ENCODE data around the gene UNC13C.

The UNC13C gene

DNA sequence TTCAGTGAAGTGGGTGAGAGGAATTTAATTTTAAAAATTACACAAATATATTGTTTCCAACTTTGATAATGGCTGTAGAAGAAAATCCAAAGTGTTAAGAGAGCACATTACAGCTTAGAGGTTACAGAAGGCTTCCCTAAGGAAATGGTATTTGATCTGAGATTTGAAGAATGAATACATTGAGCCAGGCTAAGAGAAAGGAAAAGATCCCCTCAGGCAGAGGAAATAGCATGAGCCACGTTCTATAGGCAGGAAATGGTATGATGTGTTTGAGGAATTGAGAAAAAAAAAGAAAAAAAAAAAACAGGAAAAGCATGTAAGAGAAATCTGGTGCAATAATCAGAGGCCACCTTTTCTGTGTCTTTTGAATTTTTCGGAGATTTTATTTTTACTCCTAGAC, 48.6 kb downstream of the UNC13C start:
- no peak for DNase-seq

DNA sequence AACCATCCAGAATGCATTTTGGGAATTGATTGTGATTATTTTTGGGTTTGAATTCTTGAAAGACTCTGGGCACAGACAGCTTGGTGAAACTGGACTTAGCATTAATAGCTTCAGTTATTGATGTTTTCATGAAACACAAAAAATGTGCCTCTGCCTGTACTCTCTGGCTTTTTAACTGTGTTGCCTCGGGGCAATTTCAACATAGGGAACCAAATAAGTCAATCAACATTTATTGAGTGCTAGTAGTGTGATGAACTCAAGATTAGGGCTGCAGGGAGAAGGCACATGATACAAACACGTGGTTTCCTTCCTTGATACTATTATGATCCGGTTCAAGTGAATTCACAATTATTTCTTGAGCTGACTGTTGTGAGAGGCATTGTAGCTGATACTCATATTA, 50.8 kb downstream of the UNC13C start:
- DNase-seq: no peak

DNA sequence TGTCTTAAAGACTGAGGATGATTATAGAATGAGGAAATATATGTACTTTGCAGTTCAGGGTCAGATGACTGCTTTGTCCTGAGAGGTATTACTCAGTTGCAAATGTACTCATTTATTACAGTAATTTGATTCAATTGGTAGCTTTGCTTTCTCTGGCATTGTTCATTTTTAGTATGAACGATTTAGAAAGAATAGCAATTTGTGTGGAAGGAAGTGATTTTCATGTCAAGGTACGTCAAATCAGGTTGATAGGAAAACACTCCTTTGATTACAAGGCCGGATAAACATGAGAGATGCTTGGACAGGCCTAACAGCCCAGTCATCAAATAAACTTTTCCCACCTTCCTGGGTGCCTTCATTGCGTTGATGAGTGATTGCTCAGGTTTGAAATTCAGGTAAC, 53.8 kb downstream of the UNC13C start:
- no peak for DNase-seq

DNA sequence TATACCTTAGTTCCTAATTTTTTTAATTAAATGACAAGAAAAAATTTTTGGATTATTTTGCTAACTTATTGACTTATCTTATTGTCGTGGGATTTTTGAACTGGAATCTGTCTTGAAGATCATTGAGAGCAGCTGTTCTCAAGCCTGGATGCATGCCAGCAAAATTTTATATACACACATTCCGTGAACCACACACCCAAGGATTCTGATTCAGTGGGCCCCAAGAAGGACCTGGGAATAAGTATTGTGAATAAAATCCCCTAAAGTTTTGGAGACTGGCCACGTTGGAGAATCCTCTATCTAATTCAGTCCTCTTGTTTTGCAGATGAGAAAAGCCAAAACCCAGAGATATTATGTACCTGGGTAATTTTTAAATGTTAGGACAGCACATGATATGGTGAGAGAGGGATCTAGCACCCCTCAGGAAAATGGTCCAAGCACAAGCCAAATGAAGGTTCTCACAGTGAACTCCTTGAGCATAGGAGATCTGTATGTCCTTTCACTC, 55.2 kb downstream of the UNC13C start:
- no peak for DNase-seq

DNA sequence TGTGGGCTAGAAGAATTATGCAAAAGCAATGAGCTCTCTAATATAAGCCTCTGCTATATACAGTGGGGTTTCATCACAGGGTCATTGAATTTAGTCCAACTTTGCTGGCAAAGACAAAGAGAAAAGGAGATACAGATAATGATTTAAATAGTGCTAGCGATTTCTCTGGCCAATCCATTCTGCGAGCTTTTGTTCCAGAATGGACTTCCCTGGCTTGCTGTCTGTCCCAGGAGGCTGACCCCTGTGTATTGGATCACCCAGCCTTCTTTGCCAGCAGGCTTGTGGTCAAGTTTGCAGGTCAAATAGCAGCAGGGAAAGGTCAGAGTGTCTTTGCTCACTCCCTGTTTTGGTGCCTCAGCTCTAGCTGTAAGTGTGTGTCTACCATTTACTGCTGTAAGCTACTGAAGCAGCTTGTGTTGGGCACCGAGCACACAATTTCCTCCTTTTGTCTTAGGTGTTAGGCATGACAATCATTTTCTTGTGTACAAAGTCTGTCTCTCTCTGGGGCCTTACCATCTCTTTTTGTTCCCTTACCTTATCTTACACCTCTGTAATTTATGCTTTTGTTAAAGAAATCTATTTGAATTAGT, 55.7 kb downstream of the UNC13C start:
- DNase-seq: no peak

DNA sequence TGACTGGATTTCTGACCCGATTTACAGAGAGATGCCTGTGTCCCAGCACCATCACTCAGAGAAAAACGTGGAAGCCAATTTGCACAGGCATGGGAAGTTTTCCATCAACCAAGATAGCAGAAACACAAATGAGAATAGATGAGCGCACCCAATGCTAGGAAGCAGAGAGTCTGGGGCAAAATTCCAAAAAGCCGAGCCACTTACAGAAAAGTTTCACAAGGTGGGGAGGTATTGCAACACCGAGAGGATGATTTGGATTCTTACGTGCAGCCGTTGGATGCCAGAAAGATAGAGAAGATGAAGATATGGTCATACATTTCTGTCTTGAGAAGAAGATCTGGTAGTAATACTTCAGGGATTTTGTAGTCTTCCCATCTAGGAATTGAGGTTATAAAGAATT, 57.4 kb downstream of the UNC13C start:
- no peak for DNase-seq

DNA sequence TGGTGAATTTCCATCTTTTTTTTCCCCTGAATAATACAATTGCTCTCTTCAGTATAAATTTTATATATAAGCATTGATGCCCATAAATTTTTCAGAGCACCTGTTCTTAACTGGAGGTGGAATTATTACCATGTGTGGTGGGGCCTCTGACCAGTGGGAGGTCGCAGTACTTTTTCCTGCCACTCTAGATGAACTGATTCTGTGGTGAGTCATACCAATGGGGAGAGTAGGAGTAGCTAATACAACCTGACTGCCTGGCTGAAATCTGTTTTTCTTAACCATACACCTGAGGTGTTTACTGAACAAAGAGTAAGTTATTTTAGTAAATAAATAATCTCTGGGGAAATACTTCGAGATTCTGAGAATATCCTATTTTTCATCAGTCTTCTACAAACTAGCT, 67.2 kb downstream of the UNC13C start:
- no peak for DNase-seq

DNA sequence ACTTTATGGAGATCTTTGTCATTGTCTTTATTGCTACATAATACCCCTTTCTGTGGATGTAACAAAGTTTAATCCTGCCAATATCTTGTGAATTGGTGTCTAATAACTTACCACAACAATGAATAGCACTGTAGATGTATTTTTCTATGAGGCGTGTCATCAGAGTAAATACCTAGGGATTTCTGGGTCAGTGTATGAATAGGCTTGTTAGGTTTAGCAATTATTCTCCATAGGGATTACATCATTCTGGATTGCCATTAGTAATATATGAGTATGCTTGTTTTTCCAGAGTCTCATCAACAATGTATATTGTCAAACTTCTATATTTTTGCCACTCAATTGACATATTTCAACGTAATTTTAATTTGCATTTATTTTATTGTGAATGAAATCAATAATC, 67.9 kb downstream of the UNC13C start:
- DNase-seq: no peak

DNA sequence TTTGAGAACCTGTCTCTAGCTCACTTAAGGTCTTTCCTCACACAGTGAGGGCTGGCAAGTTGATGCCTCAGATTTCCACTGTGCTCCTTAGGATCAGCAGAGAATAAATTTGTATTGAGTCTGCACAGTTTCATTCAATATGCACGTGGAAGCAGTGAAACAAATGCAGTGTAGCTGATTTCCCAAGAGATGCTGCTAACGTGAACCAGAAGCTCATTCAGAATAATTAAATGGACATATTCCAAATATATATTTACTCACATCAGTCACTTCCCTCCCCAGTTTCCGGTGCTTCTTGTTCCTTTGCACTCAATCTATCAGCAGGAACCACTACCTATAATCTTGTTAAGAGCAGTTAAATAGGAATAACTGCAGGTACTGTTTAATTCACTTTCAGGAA, 86.1 kb downstream of the UNC13C start:
- DNase-seq: no peak

DNA sequence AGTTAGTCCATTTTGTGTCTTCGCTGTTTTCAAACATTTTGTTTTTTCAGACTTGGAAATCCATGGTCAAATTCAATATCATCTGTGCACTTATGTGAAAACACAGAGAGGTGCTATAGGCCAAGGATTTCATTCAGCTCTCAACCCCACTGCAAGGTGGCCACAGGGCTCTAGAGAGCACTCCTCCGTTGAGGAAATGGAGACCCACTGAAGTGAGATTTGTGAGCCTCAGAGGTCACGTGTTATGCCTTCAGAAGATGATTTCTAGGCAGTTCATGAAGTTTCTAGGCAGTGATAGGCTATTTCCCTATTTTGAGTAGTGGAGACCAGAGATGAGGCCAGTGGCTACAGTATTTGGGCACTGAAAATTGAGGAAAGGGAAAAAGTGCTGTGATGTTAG, 88.2 kb downstream of the UNC13C start:
- DNase-seq: no peak

DNA sequence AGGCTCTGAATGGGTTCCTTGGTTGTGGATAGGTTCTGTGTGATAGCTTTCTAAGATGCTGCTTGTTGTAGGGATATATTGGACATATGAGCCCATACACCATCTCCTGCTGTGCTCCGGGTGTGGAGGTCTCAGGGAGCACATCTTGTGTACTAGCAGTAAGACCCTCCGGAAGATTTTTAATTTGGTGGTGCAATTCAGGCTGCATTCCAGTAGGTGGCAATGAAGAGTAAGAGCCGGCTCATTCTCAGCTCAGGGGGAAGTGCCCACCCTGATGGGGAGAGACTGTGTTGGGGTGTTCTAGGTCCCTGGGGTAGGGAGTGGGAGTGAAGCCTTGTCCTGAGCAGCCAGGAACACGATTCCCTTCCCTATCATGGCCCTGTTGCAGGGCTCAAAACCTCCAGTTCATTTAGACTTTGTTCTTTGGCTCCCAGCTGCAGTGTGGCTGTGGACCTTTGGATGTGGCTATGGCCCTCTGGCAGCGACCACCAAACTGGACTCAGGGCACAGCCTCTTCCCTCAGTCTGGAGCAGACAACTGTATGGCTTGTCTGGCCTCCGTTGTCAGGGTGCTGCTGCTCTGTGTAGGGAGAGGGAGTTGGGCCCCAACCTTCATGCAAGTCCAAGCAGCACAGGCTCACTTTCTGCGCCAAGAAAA, 104.7 kb downstream of the UNC13C start:
- no peak for DNase-seq

DNA sequence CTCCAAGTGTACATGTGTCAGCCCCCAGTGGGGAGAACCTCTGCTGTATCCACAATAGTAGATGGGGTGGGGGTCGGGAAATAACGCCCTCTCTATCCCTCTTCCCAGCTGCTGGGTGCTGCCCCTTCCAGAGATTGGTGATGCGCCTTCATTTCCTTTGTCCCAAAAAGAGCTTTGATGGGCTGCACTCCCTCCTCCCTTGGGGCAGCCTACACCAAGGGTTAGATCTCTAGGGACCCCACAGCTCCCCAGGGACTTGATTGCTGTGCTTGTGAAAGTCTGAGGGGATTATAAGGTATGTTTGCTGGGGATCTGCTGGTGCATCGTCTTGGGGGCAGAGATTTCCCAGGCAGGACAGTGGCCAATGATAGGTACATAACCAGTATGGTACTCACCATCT, 105.3 kb downstream of the UNC13C start:
- no peak for DNase-seq

DNA sequence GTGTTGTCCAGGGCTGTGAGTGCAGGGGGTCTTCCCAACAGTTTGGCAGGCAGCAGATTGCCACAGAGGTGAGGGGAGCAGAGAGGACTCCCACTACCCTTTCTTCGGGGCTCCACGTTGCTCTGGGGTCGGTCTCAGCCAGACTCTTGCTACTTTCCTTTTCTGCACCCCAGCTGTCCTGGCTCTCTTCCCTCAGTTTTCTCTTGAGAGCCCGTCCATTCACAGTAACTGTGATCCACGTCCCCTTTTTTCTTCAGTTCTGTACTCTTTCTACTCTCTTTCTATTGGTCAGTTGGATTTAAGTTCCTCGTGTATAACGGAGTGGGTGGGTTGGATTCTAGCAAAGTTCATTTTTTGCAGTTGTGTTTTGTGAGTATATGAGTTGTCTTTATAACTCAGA, 105.8 kb downstream of the UNC13C start:
- DNase-seq: no peak

DNA sequence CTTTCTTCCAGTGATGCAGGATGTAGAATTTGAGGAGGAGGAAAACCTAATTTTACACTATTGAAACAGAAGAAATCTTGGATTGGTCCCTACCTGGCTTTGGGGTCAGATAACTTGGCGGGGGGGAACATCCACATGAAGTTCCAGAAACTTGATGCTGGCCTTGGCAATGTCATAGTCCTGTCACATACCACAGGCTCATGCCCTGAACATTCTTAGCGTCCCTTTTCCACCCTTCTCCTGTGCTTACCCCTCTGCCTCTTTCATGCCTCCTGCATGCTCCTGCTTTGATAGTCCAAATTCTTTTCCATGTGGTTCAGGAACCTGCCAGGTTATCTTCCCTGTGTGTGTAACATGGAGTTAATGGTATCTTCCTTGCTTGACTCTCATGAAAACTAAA, 110.6 kb downstream of the UNC13C start:
- no peak for DNase-seq

DNA sequence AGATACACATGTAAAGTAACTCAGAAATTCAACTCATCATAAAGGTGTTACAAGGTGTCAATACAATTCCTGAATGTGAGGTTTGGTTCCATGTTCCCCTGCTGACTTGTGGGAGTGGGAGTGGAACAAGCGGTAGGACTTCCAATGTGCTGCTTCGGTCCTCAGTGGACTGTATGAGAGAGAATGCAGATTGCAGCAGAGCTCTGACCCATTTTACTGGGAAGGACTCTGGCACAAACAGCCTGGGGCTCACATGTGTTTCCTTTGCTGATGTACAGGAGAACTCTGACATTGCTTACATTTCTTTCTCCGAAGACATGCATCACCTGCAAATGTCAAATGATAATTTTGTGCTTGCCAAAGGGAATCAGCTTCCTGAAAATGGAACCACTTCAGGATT, 111.5 kb downstream of the UNC13C start:
- no peak for DNase-seq

DNA sequence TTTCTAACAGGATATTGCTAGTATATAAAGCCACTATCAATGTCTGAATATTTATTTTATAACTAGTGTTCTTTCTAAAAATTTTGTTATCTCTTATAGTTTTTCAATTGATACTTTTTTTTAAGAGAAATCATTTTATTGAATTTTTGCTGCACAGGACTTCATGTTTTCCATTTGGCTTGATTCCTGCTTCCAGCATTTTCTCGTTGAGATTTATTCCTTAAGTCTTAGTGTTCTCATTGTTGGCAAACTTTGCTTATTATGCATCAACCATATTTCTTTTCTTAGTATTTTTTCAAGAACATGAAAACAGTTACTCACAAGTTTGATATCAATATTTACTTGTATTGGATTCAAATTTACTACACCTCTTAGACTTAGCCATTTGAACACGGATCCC, 113.4 kb downstream of the UNC13C start:
- no peak for DNase-seq

DNA sequence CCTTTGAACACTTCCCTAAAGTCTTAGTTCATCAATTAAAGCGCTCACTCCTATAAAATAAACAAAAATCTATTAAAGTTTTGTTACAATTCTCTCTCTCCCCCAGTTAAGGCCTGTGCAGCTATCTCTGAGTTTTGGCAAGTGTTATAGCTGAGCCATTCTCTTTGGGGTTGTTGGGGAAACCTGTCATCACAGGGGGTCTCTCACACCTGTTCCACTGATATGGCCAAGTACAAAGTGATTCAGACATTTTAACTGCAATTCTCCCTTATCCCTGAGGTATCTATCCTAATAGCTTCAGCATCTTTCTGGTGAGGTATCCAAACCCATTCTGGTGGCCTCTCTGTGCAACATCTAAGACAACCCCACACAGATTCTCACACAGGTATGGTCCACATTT, 116.4 kb downstream of the UNC13C start:
- no peak for DNase-seq

DNA sequence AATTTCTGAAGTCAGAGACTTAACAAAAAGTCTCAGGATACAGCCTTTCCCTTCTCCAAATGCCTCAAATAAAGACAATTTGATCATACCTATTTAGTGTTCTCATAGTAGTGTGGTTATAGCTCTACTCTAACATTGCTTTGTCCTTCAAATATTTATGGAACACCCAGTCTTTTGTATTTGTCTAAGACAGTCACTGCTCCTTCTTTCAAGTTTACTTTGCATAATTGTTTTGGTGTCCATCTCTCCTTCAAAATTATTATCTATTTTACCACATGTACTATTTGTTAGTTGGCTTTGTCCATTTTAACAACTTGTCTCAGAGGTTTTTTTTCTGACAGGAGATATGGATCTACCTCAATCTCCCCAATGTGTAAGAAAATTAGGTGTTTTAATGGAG, 118.8 kb downstream of the UNC13C start:
- DNase-seq: no peak

DNA sequence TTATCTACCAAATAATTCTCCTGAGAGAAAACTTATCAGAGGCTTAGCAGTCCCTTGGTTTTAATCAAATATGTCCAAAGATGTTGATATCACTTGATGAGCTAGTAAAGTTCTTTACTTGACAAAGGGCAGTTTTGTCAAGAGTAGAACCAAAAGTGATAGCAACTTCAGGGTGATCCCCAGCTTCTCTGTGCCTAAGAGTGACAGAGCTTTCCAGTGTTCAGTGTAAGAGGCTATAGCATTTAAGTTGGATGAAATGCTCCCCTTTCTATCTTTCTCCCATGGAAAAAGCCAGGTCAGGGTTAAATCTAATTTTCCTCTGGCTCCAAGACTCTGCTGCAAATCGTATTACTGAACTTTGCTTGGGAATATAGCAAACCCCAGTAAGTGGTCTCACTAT, 120.8 kb downstream of the UNC13C start:
- no peak for DNase-seq

DNA sequence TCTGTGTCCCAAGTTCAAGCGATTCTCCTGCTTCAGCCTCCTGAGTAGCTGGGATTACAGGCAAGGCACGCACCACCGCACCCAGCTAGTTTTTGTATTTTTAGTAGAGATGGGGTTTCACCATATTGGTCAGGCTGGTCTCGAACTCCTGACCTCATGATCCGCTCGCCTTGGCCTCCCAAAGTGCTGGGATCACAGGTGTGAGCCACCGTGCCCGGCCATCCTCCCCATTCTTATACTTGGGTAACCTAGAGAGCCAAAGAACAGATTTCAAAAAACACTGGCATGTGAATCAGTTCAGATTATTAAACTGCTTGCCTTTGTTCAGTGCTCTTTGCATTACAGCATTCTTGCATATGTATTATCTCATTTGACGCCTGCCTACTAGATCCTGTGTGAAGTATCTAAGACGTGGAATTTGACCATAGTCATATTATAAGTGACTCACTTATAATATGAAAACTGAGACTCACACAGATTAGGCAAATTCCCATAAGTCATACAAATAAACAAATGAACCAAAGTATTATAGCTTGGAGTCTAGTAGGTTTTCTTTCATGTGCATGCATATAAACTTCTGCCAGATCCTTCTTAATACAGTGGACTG, 123.5 kb downstream of the UNC13C start:
- no peak for DNase-seq

DNA sequence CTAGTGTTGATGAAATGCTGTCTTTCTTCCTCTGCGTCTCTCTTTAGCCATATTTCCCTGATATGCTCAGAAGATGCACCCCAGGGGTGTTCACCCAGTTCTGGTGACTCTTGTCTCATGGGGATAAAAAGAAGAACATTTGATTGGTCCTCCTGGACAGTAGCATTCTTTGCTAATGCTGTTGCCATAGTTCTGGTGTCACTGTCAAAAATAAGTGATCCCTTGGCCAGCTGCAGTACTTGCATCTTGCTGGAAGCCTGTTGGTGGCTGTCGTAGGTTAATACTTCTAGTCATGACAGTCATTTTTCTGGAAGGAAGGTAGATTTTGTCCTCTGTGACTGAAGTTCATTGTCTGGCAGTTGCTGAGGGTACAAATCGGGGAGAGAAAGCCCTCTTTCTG, 124.5 kb downstream of the UNC13C start:
- no peak for DNase-seq

DNA sequence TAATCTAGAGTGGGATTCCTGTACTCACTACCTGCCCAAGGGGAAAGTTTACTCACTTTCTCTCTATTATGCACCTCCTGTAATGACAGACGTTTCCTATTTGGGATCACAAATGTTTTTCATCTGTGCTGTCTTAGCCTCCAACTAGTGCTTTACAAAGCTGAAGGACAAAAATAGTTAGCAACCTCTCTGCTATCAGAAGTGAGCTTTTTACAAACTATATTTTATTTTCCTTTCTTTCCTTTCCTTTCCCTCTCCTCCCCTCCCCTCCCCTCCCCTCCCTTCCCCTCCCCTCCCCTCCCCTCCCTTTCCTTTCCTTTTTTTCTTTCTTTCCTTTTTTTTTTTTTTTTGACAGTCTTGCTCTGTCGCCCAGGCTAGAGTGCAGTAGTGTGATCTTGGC, 130.8 kb downstream of the UNC13C start:
- DNase-seq: no peak

DNA sequence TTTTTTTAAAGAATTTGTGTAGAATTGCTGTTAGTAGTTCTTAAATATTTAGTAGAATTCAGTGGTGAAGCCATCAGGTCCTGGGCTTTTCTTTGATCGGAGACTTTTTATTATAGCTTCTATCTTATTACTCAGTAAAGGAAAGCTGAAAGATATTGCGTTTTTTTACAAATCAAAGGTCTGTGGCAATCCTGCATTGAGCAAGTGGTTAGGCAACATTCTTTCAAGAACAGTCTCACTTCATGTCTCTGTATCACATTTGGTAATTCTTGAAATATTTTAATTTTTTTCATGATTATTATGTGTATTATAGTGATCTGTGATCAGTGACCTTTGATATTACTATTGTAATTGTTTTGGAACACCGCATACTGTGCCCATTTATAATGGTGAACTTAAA, 140.8 kb downstream of the UNC13C start:
- DNase-seq: no peak

DNA sequence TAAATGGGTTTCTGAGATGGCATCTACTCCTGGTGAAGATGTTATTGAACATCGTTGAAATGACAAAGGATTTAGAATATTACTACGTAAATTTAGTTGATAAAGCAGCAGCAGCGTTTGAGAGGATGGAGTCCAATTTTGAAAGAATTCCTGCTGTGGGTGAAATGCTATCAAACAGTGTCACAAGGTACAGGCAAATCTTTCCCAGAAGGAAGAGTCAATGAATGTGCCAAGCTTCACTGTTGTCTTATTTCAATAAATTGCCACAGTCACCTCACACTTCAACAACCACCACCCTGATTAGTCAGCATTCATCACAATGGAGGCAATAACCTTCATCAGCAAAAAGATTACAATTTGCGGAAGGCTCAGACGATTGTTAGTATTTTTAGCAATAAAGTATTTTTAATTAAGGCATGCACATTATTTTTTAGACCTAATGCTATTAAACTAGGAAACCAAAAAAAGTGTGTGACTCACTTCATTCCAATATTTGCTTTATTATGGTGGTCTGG, 142.8 kb downstream of the UNC13C start:
- no peak for DNase-seq

DNA sequence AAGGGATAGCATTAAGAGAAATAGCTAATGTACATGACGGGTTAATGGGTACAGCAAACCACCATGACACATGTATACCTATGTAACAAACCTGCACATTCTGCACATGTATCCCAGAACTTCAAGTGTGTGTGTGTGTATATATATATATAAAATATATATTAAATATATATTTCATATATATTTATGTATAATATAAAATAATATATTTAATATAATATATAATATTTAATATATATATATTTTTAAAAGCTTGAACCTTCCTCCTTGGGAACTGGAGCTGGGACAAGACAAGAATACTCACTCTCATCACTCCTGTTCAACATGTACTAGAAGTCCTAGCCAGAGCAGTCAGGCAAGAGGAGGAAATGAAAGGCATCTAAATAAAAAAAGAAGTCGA, 149.3 kb downstream of the UNC13C start:
- no peak for DNase-seq
